Uterus (tissue), 2 donors: ENCODE measurements around the gene PSMD8.

Source experiments
- POLR2A ChIP-seq, 2 donors: fragments of 450-650 bp; IDR thresholded peaks; one replicate each; pipeline ENCODE4 v1.6.1; 2016; ENCODE audit warnings: antibody characterized with exemption in 2 of 2, mild to moderate bottlenecking in 1 of 2, moderate library complexity in 1 of 2
- TF ChIP-seq, protein P1 (sequence below), 4 experiments: fragments of 200-600 bp in 2 of 4; fragments of 450-650 bp in 2 of 4; sonication (generic) in 2 of 4; IDR thresholded peaks; one replicate each; pipeline ENCODE4 v1.5.1; 2016 to 2019; ENCODE audit warnings: antibody characterized with exemption in 4 of 4, mild to moderate bottlenecking in 2 of 4, moderate library complexity in 1 of 4

- no peak for TF ChIP-seq POLR2A (IDR thresholded peaks at IDR 0.05)
- TF ChIP-seq, protein P1, sequence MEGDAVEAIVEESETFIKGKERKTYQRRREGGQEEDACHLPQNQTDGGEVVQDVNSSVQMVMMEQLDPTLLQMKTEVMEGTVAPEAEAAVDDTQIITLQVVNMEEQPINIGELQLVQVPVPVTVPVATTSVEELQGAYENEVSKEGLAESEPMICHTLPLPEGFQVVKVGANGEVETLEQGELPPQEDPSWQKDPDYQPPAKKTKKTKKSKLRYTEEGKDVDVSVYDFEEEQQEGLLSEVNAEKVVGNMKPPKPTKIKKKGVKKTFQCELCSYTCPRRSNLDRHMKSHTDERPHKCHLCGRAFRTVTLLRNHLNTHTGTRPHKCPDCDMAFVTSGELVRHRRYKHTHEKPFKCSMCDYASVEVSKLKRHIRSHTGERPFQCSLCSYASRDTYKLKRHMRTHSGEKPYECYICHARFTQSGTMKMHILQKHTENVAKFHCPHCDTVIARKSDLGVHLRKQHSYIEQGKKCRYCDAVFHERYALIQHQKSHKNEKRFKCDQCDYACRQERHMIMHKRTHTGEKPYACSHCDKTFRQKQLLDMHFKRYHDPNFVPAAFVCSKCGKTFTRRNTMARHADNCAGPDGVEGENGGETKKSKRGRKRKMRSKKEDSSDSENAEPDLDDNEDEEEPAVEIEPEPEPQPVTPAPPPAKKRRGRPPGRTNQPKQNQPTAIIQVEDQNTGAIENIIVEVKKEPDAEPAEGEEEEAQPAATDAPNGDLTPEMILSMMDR (IDR thresholded peaks at IDR 0.05): no peak
These were observed 21.2 kb downstream of the PSMD8 start for GRCh38 chr19:38395381-38396114.
